MM.1S (cell line): ENCODE measurements around the gene IL1F10.

Experiments used
- CTCF ChIP-seq: fragments of 300-600 bp; sonication (generic); IDR thresholded peaks from 2 replicates; pipeline ENCODE4 v1.5.1; 2016; ENCODE audit warnings: antibody characterized with exemption, low read length, mixed read lengths
- EZH2 ChIP-seq: fragments of 300-600 bp; sonication (generic); optimal IDR thresholded peaks from 2 replicates; pipeline ENCODE3; 2017; ENCODE audit warnings: low read depth, mild to moderate bottlenecking, antibody characterized with exemption, low read length, mixed read lengths
- EZH2phosphoT487 ChIP-seq: fragments of 300-600 bp; sonication (generic); IDR thresholded peaks from 2 replicates; pipeline ENCODE4 v1.6.1; 2018; ENCODE audit warnings: antibody characterized with exemption, low read length

- TF ChIP-seq CTCF (no peak), EZH2 (no peak), EZH2phosphoT487 (no peak)
Measured at GRCh38 chr2:113111823-113112287, 44.1 kb downstream of the IL1F10 start.
